Spleen (tissue), 11 donors: ENCODE measurements around the gene MMP17. TPM values are rescaled to one million over a fixed set of nuclear protein-coding genes. Genes with fewer than 3 reads are reported as not detected.
A peak's percentile ranks its signal among the peaks of the same experiment; 100 is the strongest.
"Not testable (repeated sequence)": the region's sequence is repeated elsewhere in the genome, so short reads cannot be mapped to it uniquely, and the experiment has no call there.

Experiments used
- DNase-seq: peaks from one replicate; pipeline ENCODE4 v3.0.0-alpha.2; 2020
- H3K27ac ChIP-seq, 8 donors: fragments of 200-600 bp; sonication (generic) in 7 of 8; 1 replicate in 4 of 8; 2 replicates in 4 of 8; pipeline versions ENCODE4 v1.5.0 to v1.8.0; 2016 to 2021; ENCODE audit warnings: inconsistent platforms in 4 of 8, mild to moderate bottlenecking in 4 of 8, moderate library complexity in 1 of 8
- H3K27me3 ChIP-seq, 7 donors: fragments of 200-600 bp; sonication (generic) in 6 of 7; replicated peaks in 1 of 7; 1 replicate in 4 of 7; 2 replicates in 3 of 7; pipeline versions ENCODE4 v1.5.0 to v1.8.0; 2016 to 2021; ENCODE audit warnings: inconsistent platforms in 3 of 7, mild to moderate bottlenecking in 1 of 7
- H3K36me3 ChIP-seq, 6 donors: fragments of 200-600 bp; sonication (generic) in 5 of 6; 1 replicate in 4 of 6; 2 replicates in 2 of 6; pipeline versions ENCODE4 v1.5.0 to v1.8.0; 2016 to 2021; ENCODE audit warnings: inconsistent platforms in 2 of 6
- H3K4me1 ChIP-seq, 6 donors: fragments of 200-600 bp; sonication (generic) in 5 of 6; 1 replicate in 3 of 6; 2 replicates in 3 of 6; pipeline versions ENCODE4 v1.5.0 to v1.8.0; 2016 to 2021; ENCODE audit warnings: inconsistent platforms in 3 of 6
- H3K4me3 ChIP-seq, 8 donors: fragments of 200-600 bp; sonication (generic) in 7 of 8; 1 replicate in 4 of 8; 2 replicates in 4 of 8; pipeline versions ENCODE4 v1.5.0 to v1.8.0; 2016 to 2021; ENCODE audit warnings: inconsistent platforms in 4 of 8, mild to moderate bottlenecking in 4 of 8, moderate library complexity in 2 of 8
- H3K9me3 ChIP-seq, 8 donors: fragments of 200-600 bp; sonication (generic) in 7 of 8; 1 replicate in 4 of 8; 2 replicates in 4 of 8; pipeline versions ENCODE4 v1.5.0 to v1.8.0; 2016 to 2021; ENCODE audit warnings: inconsistent platforms in 4 of 8
- POLR2A ChIP-seq, 3 donors: fragments of 450-650 bp; IDR thresholded peaks; one replicate each; pipeline ENCODE4 v1.5.1; 2017; ENCODE audit warnings: antibody characterized with exemption in 3 of 3, mild to moderate bottlenecking in 1 of 3
- POLR2AphosphoS5 ChIP-seq, 3 donors: sonication (generic); formaldehyde crosslinking; IDR thresholded peaks; one replicate each; pipeline ENCODE4 v1.5.1; 2017; ENCODE audit warnings: antibody characterized with exemption in 3 of 3
- WGBS, 5 donors: extraction: QIAGEN DNeasy Blood & Tissue Kit in 3 of 5; methylation state at CpG; one replicate each; pipeline versions ENCODE4 v1.1.5 to v1.1.7; 2013 to 2018; 5-methylcytosine and 5-hydroxymethylcytosine counted together
- intact Hi-C: fragments of 100-400 bp; cut with DNase I; formaldehyde crosslinking; loops from one replicate; pipeline ENCODE4 v1.15.0; 2023; ENCODE audit warnings: low total_unique reads
- polyA plus RNA-seq, 3 donors: library from polyadenylated mRNA; stranded (reverse); fragments of 200-250 nt; gene quantifications; one replicate each; pipeline ENCODE4 v1.2.1, GENCODE V29; 2013
- total RNA-seq, 7 donors: library from RNA; depleted of rRNA in 3 of 7; stranded (reverse); fragments of >200 nt in 3 of 7; fragmentation: NEBNext Ultra II Directional in 4 of 7; extraction: Animal tissue kit (Norgen Biotek cat#: 25700) in 4 of 7; gene quantifications; one replicate each; pipeline versions ENCODE4 v1.1.0 to v1.2.1, GENCODE V29; 2016 to 2021
- TF ChIP-seq, protein P1 (sequence below), 11 experiments: fragments of 200-600 bp in 7 of 11; fragments of 450-650 bp in 4 of 11; sonication (generic) in 4 of 11; IDR thresholded peaks in 8 of 11; conservative IDR thresholded peaks in 3 of 11; 1 replicate in 7 of 11; 2 replicates in 4 of 11; pipeline versions ENCODE4 v1.4.0 to v1.8.0; 2016 to 2021; ENCODE audit warnings: antibody characterized with exemption in 11 of 11, inconsistent platforms in 4 of 11, mild to moderate bottlenecking in 1 of 11
- donor health status: healthy with polysubstance abuse.
- donor health status: DM: no; HTN: no; CAD: no; lungs with moderate emphysema.
- donor health status: DM: no; HTN: no; CAD: no.
- donor health status: Bipolar disorder and iron deficiency.
- donor health status: healthy.
- donor health status: DM: no; HTN: no; CAD: no.
- donor health status: DM: yes; HTN: yes; CAD: no.

The MMP17 gene
- total and polyA plus RNA-seq, 10 donors, result 1.4 to 8.4 (median 3.5) TPM

DNA sequence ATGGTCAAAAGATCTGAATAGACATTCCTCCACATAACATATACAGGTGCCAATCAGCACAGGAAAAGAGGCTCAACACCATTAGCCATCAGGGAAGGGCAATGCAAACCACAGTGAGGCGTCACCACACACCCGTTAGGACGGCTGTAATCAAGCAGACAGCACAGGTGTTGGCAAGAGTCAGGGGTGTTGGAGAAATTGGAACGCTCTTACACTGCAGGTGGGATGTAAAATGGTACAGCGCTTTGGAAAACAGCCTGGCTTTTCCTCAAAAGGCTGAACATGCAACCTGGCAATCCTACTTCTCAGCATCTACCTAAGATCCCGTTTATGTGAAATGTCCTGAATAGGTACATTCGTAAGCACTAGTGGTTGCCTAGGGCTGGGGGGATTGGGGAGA, 21.5 kb upstream of the MMP17 start:
- Histone ChIP-seq H3K4me3 (no peak overlapping the region), H3K4me1 (peaks cover 0 to 11% (median 0%) of the 10 kb centered on the region in 6 donors), H3K36me3 (peaks cover 0 to 17% (median 13%) of the 10 kb centered on the region in 6 donors), H3K27ac (no peak overlapping the region), H3K27me3 (no peaks in the 10 kb centered on the region), H3K9me3 (peaks cover 0 to 4% (median 0%) of the 10 kb centered on the region in 8 donors)
- WGBS, 5 donors, result 69 to 81% (median 70%) methylated on average over 7 of the region's 7 CpGs
- peak; percentile 29 for DNase-seq
- TF ChIP-seq, protein P1, sequence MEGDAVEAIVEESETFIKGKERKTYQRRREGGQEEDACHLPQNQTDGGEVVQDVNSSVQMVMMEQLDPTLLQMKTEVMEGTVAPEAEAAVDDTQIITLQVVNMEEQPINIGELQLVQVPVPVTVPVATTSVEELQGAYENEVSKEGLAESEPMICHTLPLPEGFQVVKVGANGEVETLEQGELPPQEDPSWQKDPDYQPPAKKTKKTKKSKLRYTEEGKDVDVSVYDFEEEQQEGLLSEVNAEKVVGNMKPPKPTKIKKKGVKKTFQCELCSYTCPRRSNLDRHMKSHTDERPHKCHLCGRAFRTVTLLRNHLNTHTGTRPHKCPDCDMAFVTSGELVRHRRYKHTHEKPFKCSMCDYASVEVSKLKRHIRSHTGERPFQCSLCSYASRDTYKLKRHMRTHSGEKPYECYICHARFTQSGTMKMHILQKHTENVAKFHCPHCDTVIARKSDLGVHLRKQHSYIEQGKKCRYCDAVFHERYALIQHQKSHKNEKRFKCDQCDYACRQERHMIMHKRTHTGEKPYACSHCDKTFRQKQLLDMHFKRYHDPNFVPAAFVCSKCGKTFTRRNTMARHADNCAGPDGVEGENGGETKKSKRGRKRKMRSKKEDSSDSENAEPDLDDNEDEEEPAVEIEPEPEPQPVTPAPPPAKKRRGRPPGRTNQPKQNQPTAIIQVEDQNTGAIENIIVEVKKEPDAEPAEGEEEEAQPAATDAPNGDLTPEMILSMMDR (IDR thresholded peaks at IDR 0.05 in 8 of 11, conservative IDR thresholded peaks at IDR 0.05 in 3 of 11), result no peak
- intact Hi-C loops, result no loop called here

DNA sequence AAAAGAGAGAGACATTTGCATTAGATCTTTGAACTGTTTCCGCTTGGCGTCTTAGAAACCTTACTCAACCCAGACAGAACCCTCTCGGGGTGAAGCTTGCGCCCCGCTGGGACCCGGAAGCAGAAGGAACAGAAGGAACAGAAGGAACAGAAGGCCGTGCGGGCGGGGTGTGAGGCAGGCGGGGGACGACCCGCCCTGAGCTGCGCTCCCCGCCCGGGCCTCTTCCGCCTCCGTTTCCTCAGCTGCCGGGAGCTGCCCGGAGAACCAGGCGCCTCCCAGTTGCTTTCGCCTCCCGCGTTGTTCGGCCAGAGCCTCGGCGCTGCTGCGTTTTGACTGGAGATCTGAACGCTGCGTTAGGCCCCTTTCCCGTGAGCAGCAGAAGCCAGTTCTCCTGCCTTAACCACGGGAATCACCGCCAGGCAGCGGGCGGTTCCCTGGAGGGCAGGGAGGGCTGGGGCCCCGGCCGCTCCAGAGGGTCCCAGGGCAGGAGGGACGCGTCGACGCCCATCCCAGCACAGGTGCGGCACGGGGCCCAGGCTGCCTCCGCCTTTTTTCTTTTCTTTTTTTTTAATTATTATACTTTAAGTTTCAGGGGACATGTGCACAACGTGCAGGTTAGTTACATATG, 19.3 kb upstream of the MMP17 start:
- DNase-seq, result peak; percentile 95
- Histone ChIP-seq H3K27ac (peak overlapping the region in 6 of 8 donors; percentile 32 to 87 (median 66)), H3K4me3 (peak overlapping the region in 6 of 8 donors; percentile 1 to 63 (median 32))

DNA sequence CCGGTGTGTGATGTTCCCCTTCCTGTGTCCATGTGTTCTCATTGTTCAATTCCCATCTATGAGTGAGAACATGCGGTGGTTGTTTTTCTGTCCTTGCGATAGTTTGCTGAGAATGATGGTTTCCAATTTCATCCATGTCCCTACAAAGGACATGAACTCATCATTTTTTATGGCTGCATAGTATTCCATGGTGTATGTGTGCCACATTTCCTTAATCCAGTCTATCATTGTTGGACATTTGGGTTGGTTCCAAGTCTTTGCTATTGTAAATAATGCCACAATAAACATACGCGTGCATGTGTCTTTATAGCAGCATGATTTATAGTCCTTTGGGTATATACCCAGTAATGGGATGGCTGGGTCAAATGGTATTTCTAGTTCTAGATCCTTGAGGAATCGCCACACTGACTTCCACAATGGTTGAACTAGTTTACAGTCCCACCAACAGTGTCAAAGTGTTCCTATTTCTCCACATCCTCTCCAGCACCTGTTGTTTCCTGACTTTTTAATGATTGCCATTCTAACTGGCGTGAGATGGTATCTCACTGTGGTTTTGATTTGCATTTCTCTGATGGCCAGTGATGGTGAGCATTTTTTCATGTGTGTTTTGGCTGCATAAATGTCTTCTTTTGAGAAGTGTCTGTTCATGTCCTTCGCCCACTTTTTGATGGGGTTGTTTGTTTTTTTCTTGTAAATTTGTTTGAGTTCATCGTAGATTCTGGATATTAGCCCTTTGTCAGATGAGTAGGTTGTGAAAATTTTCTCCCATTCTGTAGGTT, 18.5 kb upstream of the MMP17 start:
- H3K27me3 ChIP-seq, H3K4me1 ChIP-seq, H3K27ac ChIP-seq, DNase-seq, intact Hi-C loops, H3K36me3 ChIP-seq: not testable (repeated sequence)
- Histone ChIP-seq H3K4me3 (peak overlapping the region in 2 of 8 donors; percentile 45 to 63), H3K9me3 (peaks cover 0 to 20% (median 14%) of the 10 kb centered on the region in 8 donors)
- WGBS, 5 donors, result 72 to 90% (median 83%) methylated on average over 6 to 9 of the region's 9 CpGs

More for the DNA sequence above, 19.3 kb upstream of the MMP17 start:
- H3K9me3 ChIP-seq, result peaks cover 0 to 20% (median 13%) of the 10 kb centered on the region in 8 donors
- TF ChIP-seq, protein P1 (IDR thresholded peaks at IDR 0.05 in 8 of 11, conservative IDR thresholded peaks at IDR 0.05 in 3 of 11), result no peak
- TF ChIP-seq POLR2AphosphoS5 (IDR thresholded peaks at IDR 0.05), result peak; percentile 45 to 69 (median 55)
- H3K36me3 ChIP-seq, result no peaks in the 10 kb centered on the region
- no peaks in the 10 kb centered on the region for H3K27me3 ChIP-seq
- intact Hi-C loops, result no loop called here
- WGBS, 5 donors, result 53 to 94% (median 58%) methylated on average over 43 to 44 of the region's 44 CpGs
- peaks cover 0 to 8% (median 0%) of the 10 kb centered on the region in 6 donors for H3K4me1 ChIP-seq

DNA sequence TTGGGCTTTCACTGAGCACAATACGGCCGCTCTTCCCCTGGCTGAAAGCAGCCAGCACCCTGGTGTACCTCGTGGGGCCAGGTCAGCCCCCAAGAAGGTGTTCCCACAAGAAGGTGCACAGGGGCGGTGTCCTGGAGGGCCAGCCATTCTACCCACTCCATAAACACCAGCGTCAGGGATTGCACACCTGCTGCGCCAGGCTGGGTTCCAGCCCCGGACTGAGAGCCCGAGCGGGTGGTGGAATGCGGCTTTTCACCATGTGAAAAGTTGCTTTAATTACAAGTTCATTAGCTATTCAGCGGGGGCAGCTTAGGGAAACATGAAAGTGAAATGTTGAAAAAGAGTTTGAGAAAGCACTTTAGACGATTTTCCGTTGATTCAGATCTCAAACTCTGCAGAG, 17.5 kb upstream of the MMP17 start:
- no peaks in the 10 kb centered on the region for H3K4me1 ChIP-seq
- no peak for TF ChIP-seq POLR2A (IDR thresholded peaks at IDR 0.05)
- H3K36me3 ChIP-seq, result no peaks in the 10 kb centered on the region
- DNase-seq, result no peak
- no peak overlapping the region for H3K27ac ChIP-seq
- no peaks in the 10 kb centered on the region for H3K27me3 ChIP-seq
- 74 to 81% (median 75%) methylated on average over 13 of the region's 13 CpGs for WGBS, 5 donors
- H3K9me3 ChIP-seq, result peaks cover 0 to 20% (median 14%) of the 10 kb centered on the region in 8 donors
- H3K4me3 ChIP-seq, result no peak overlapping the region
- intact Hi-C loops, result no loop called here

DNA sequence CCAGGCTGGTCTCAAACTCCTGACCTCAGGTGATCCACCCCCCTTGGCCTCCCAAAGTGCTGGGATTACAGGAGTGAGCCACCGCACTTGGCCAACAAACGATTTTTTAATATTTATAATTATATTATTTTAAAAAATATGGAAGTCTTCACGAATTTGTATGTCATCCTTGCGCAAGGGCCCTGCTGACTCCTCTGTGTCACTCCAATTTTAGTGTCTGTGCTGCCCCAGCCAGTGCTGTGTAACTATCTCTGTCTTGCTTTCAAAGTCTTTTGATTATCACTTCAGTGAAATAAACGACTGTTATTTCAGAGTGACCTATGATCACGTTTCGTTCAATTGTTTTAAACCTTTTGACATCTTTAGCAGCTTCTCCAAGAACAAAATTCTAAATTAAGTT, 13.1 kb upstream of the MMP17 start:
- TF ChIP-seq POLR2A (IDR thresholded peaks at IDR 0.05), result no peak
- WGBS, 5 donors, result 83 to 90% (median 84%) methylated on average over 7 of the region's 7 CpGs
- DNase-seq, result no peak

More for the DNA sequence above, 13.1 kb upstream of the MMP17 start:
- intact Hi-C loops, result no loop called here
- no peaks in the 10 kb centered on the region for H3K27me3 ChIP-seq
- peaks cover 0 to 19% (median 14%) of the 10 kb centered on the region in 8 donors for H3K9me3 ChIP-seq
- H3K36me3 ChIP-seq, result no peaks in the 10 kb centered on the region
- peaks cover 0 to 16% (median 3%) of the 10 kb centered on the region in 6 donors for H3K4me1 ChIP-seq
- H3K27ac ChIP-seq, result no peak overlapping the region
- no peak overlapping the region for H3K4me3 ChIP-seq
